WI38 (cell line): Measurements from ENCODE around the gene PDE4B.

ENCODE experiments used
- H3K4me3 ChIP-seq: 2 replicates; pipeline ENCODE4 v1.5.1; 2011; ENCODE audit warnings: low read depth, mild to moderate bottlenecking, control low read depth, low read length
- TF ChIP-seq, protein P1 (sequence below): IDR thresholded peaks from 2 replicates; pipeline ENCODE4 v1.5.1; 2012; ENCODE audit warnings: low read depth, mild to moderate bottlenecking, control low read depth, low read length

Gene PDE4B

DNA sequence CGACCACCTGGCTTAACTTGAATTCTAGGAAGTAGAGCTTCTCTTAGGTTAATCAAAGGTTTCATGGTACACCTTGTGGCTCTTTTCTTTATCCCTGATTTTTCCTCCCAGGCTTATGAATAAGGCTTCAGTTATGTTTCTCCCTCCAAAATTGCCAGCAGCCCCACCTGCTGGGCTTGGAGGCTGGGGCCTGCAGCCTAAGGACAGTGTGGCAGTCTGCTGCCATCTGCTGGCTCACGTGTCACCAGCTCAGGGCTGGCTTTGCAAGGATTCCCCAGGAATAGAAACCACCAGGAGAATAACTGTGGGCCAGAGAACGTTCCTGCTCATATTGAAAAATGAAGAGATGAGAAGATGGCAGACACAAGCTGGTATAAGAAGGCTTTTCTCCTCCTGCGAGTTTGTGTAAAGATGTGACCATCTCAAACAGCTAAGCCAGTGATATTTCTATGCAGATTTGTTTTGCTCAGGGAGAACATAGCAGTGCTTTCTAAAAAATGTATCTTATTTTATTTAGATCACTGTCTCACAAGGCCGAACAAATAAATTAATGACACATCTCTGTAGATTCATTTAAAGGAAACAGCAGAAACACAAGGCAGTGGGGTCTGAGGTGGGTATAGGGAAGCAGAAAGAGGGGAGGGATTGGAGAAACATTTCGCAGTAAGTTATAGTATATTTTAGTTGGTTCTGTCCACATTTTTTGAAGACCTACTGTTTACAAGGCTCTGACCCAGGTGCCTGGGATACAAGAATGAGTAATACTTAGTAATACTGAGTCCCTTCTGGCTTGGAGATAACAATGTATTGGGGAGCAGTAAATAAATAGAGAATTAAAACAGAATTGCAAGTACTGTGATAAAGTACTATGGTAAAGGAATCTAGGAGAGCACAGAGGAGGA, 450.2 kb downstream of the PDE4B start:
- no peak overlapping the region for H3K4me3 ChIP-seq
- TF ChIP-seq, protein P1, sequence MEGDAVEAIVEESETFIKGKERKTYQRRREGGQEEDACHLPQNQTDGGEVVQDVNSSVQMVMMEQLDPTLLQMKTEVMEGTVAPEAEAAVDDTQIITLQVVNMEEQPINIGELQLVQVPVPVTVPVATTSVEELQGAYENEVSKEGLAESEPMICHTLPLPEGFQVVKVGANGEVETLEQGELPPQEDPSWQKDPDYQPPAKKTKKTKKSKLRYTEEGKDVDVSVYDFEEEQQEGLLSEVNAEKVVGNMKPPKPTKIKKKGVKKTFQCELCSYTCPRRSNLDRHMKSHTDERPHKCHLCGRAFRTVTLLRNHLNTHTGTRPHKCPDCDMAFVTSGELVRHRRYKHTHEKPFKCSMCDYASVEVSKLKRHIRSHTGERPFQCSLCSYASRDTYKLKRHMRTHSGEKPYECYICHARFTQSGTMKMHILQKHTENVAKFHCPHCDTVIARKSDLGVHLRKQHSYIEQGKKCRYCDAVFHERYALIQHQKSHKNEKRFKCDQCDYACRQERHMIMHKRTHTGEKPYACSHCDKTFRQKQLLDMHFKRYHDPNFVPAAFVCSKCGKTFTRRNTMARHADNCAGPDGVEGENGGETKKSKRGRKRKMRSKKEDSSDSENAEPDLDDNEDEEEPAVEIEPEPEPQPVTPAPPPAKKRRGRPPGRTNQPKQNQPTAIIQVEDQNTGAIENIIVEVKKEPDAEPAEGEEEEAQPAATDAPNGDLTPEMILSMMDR = peak; percentile 99

- TF ChIP-seq, protein P1 = no peak
- no peak overlapping the region for H3K4me3 ChIP-seq
Measured at GRCh38 chr1:66243548-66244130, 450.9 kb downstream of the PDE4B start.

DNA sequence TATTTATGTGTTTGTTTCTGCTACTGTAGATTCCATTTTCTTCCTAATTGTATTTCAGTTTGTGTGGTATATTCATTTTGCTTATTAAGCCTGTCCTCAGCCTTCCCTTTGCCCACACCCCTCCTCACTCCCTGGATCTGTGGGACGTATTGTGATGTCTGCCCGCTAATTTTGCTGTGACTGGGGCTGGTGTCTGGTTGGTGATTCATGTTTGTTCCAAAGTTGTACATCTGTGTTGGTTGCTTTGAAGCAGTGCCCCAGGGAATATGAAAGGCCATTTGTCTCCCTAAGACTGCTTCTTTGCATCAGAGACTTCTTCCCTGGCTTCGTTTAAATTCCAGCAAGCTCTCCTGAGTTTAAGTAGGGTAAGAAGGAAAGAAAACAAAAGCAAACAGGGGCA, 451.7 kb downstream of the PDE4B start:
- no peak overlapping the region for H3K4me3 ChIP-seq
- TF ChIP-seq, protein P1 = no peak

DNA sequence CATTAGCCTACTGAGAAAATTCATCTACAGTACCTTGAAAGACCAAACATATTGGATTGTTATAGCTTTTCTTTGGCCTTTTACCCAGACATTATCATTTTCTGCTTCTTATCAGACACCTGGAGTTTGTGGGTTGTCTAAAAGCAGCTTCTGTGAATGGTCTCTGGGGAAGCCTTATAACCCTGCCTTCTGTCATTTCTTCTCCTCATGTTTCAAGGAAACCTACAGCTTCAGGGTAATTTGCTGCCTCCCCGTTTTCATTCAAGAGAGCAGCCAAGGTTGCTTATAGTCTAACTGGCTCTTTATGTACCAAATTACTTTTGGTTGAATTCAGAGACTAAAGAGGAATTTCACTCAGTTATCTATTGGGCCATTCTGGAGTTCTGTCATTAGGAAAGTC, 453.0 kb downstream of the PDE4B start:
- no peak overlapping the region for H3K4me3 ChIP-seq
- TF ChIP-seq, protein P1 = no peak

DNA sequence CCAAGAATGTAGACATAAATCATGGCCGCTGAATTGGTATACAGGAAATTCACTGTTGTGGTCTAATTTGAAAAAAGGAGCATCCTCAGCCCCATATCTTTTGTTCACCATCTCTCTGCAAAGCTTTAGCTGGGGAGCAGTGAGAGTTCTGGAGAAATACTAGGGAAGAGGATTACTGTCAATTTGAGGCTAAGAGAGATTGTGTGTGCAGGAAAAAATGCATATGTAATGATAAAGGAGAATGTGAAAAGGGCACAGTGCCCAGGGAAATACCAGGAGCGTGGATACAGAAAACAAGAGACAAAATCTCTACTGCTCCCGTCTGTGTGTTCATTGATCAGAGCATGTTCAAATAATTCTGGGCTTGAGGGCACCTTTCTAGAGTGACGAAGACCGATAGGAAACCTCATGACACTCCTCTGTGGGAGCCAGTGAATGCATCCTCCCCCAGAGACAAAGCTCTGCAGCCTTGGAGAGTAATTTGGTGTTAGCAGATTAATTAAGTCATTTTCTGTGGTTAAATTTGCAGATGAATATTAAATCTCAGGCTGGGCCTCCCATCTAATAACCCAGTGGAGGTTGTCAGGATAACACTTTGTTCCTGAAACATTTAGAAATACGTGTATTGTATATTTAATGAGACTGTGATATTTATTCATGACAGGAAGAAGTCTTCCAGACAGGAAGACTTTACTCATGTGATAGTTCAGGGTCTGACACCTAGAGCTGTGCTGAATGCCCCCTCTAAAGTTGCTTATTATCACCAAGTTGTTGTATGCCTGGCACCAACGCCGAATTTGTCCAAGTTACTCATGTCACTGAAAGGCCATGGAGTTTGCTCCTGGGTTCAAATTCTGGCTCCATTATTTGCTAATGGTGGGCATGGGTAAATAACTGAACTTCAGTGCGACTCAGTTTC, 453.9 kb downstream of the PDE4B start:
- no peak overlapping the region for H3K4me3 ChIP-seq
- TF ChIP-seq, protein P1 = no peak

DNA sequence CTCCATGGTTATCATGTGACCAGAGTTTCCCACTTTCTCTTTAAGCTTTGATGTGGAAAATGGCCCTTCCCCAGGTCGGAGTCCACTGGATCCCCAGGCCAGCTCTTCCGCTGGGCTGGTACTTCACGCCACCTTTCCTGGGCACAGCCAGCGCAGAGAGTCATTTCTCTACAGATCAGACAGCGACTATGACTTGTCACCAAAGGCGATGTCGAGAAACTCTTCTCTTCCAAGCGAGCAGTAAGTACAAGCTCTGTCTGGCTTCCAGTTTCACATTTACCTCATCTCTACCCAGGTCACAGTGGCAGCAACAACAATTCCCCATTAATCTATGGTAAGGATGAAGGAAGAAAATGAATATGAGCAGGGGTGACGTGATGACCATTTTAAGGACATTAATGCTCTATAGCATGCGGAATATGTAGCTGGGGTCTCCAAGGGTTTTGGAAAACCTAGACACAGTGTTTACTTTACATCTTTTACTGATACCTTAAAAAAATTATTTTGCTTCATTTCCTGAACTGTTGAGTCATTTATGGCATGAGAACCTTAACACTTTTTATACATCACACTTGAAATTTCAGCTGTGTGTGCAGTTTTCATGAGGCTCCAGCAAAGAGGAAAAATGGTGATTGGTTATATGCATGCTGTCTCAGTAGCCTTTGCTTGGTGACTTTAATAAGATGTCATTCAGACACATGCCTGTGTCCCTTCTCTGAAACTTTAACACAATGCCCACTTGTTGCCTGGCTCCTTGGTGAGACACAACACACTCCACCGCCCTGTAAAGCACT, 454.9 kb downstream of the PDE4B start:
- no peak overlapping the region for H3K4me3 ChIP-seq
- TF ChIP-seq, protein P1 = no peak
